Measurements from ENCODE around the gene PCDHAC2. TPM values are rescaled to one million over a fixed set of nuclear protein-coding genes. Genes with fewer than 3 reads are reported as not detected.

The PCDHAC2 gene
- total RNA-seq, 1 donor from 2014 or later: 12.4 TPM

GRCh38 chr5:141003791-141004611 lies 37.7 kb downstream of the PCDHAC2 start:
- no peaks in the 10 kb centered on the region for H3K27me3 Mint-ChIP-seq (ENCODE audit: low read depth)
- no peaks in the 10 kb centered on the region for H3K9me3 Mint-ChIP-seq
- peaks cover 31% of the 10 kb centered on the region for H3K4me1 Mint-ChIP-seq
- no peak for DNase-seq (ENCODE audit: low spot score in 2 of 2, unreplicated experiment in 2 of 2)
- no peak overlapping the region for H3K4me3 Mint-ChIP-seq
- peaks cover 19% of the 10 kb centered on the region for H3K36me3 Mint-ChIP-seq
- peak overlapping the region; percentile 94 for H3K27ac Mint-ChIP-seq
- TF ChIP-seq CTCF (IDR thresholded peaks at IDR 0.05; ENCODE audit: unreplicated experiment): no peak

- no peak for DNase-seq (ENCODE audit: low spot score in 2 of 2, unreplicated experiment in 2 of 2)
- Mint-ChIP-seq H3K4me3 (no peak overlapping the region), H3K36me3 (peaks cover 33% of the 10 kb centered on the region), H3K27me3 (ENCODE audit: low read depth) (no peaks in the 10 kb centered on the region), H3K27ac (no peak overlapping the region), H3K4me1 (peaks cover 13% of the 10 kb centered on the region), H3K9me3 (no peaks in the 10 kb centered on the region)
- no peak for TF ChIP-seq CTCF (IDR thresholded peaks at IDR 0.05; ENCODE audit: unreplicated experiment)
Measured at GRCh38 chr5:141007791-141008190, 41.5 kb downstream of the PCDHAC2 start.

- Mint-ChIP-seq H3K4me1 (no peaks in the 10 kb centered on the region), H3K27me3 (ENCODE audit: low read depth) (no peaks in the 10 kb centered on the region), H3K4me3 (no peak overlapping the region), H3K36me3 (peaks cover 33% of the 10 kb centered on the region), H3K27ac (peak overlapping the region; percentile 36), H3K9me3 (no peaks in the 10 kb centered on the region)
- TF ChIP-seq CTCF (IDR thresholded peaks at IDR 0.05; ENCODE audit: unreplicated experiment): no peak
- no peak for DNase-seq (ENCODE audit: low spot score in 2 of 2, unreplicated experiment in 2 of 2)
Measured at GRCh38 chr5:141010047-141010793, 43.9 kb downstream of the PCDHAC2 start.

GRCh38 chr5:141017943-141018342 lies 51.7 kb downstream of the PCDHAC2 start:
- DNase-seq (ENCODE audit: low spot score in 2 of 2, unreplicated experiment in 2 of 2): no peak
- Mint-ChIP-seq H3K27ac (no peak overlapping the region), H3K27me3 (ENCODE audit: low read depth) (no peaks in the 10 kb centered on the region), H3K4me3 (no peak overlapping the region), H3K36me3 (no peaks in the 10 kb centered on the region), H3K4me1 (no peaks in the 10 kb centered on the region), H3K9me3 (no peaks in the 10 kb centered on the region)
- no peak for TF ChIP-seq CTCF (IDR thresholded peaks at IDR 0.05; ENCODE audit: unreplicated experiment)

Other genes with a start within 250 kb of the PCDHAC2 start
- not detected in 3 replicates for gene PCDHA1, start 180.3 kb upstream of the PCDHAC2 start, total RNA-seq
- 0.44 to 0.88 TPM (median 0.87 TPM) in 3 replicates for gene PCDHA2, start 171.6 kb upstream of the PCDHAC2 start, total RNA-seq
- 0.31 to 0.40 TPM (median 0.32 TPM) in 3 replicates for gene PCDHA3, start 165.4 kb upstream of the PCDHAC2 start, total RNA-seq
- gene PCDHA4, start 159.4 kb upstream of the PCDHAC2 start, total RNA-seq: 18.8 to 20.9 TPM (median 19.8 TPM) in 3 replicates
- 3.6 to 3.7 TPM (median 3.6 TPM) in 3 replicates for gene PCDHA5, start 144.9 kb upstream of the PCDHAC2 start, total RNA-seq
- 14.5 to 15.7 TPM (median 15.2 TPM) in 3 replicates for gene PCDHA6, start 138.5 kb upstream of the PCDHAC2 start, total RNA-seq
- 4.2 to 5.5 TPM (median 4.5 TPM) in 3 replicates for gene PCDHA7, start 132.2 kb upstream of the PCDHAC2 start, total RNA-seq
- gene PCDHA8, start 125.3 kb upstream of the PCDHAC2 start, total RNA-seq: 4.5 to 5.4 TPM (median 4.7 TPM) in 3 replicates
- 3.1 to 4.0 TPM (median 3.4 TPM) in 3 replicates for gene PCDHA9, start 118.1 kb upstream of the PCDHAC2 start, total RNA-seq
- 18.6 to 20.1 TPM (median 19.8 TPM) in 3 replicates for gene PCDHA10, start 110.6 kb upstream of the PCDHAC2 start, total RNA-seq
- 11.7 to 12.8 TPM (median 11.8 TPM) in 3 replicates for gene PCDHA11, start 97.5 kb upstream of the PCDHAC2 start, total RNA-seq
- 22.5 to 22.8 TPM (median 22.5 TPM) in 3 replicates for gene PCDHA12, start 91.2 kb upstream of the PCDHAC2 start, total RNA-seq
- gene PCDHA13, start 84.4 kb upstream of the PCDHAC2 start, total RNA-seq: 5.4 to 6.1 TPM (median 5.8 TPM) in 3 replicates
- gene PCDHAC1, start 40.2 kb upstream of the PCDHAC2 start, total RNA-seq: 9.2 to 10.1 TPM (median 9.7 TPM) in 3 replicates
- 0.16 to 0.18 TPM (median 0.16 TPM) in 3 replicates for gene PCDHB1, start 84.9 kb downstream of the PCDHAC2 start, total RNA-seq
- 116 to 127 TPM (median 118 TPM) in 3 replicates for gene PCDHB2, start 128.1 kb downstream of the PCDHAC2 start, total RNA-seq
- 19.2 to 21.6 TPM (median 19.8 TPM) in 3 replicates for gene PCDHB3, start 134.0 kb downstream of the PCDHAC2 start, total RNA-seq
- gene PCDHB4, start 155.3 kb downstream of the PCDHAC2 start, total RNA-seq: 7.9 to 8.6 TPM (median 8.0 TPM) in 3 replicates
- gene PCDHB5, start 168.7 kb downstream of the PCDHAC2 start, total RNA-seq: 5.2 to 6.8 TPM (median 6.0 TPM) in 3 replicates
- 1.8 to 2.1 TPM (median 2.1 TPM) in 3 replicates for gene PCDHB6, start 183.6 kb downstream of the PCDHAC2 start, total RNA-seq
- gene PCDHB7, start 206.2 kb downstream of the PCDHAC2 start, total RNA-seq: 1.4 to 1.8 TPM (median 1.6 TPM) in 3 replicates
- 2.3 to 2.4 TPM (median 2.4 TPM) in 3 replicates for gene PCDHB8, start 211.3 kb downstream of the PCDHAC2 start, total RNA-seq
- gene PCDHB16, start 215.9 kb downstream of the PCDHAC2 start, total RNA-seq: 23.5 to 24.6 TPM (median 24.4 TPM) in 3 replicates
- gene PCDHB9, start 220.7 kb downstream of the PCDHAC2 start, total RNA-seq: 14.5 to 16.0 TPM (median 15.1 TPM) in 3 replicates
- gene PCDHB10, start 225.9 kb downstream of the PCDHAC2 start, total RNA-seq: 10.8 to 11.9 TPM (median 11.7 TPM) in 3 replicates
- 6.1 to 6.6 TPM (median 6.4 TPM) in 3 replicates for gene PCDHB11, start 233.2 kb downstream of the PCDHAC2 start, total RNA-seq
- gene PCDHB12, start 242.2 kb downstream of the PCDHAC2 start, total RNA-seq: 5.8 to 6.4 TPM (median 6.1 TPM) in 3 replicates
- 7.8 to 8.0 TPM (median 8.0 TPM) in 3 replicates for gene PCDHB13, start 247.4 kb downstream of the PCDHAC2 start, total RNA-seq

Measured in mesothelial cell of epicardium (in vitro differentiated cells).